ENCODE data around the gene IPCEF1. TPM values are rescaled to one million over a fixed set of nuclear protein-coding genes. Genes with fewer than 3 reads are reported as not detected.

IPCEF1 gene
- total RNA-seq, 4 donors from 2014 or later: 0.63 to 5.3 (median 1.9) TPM

DNA sequence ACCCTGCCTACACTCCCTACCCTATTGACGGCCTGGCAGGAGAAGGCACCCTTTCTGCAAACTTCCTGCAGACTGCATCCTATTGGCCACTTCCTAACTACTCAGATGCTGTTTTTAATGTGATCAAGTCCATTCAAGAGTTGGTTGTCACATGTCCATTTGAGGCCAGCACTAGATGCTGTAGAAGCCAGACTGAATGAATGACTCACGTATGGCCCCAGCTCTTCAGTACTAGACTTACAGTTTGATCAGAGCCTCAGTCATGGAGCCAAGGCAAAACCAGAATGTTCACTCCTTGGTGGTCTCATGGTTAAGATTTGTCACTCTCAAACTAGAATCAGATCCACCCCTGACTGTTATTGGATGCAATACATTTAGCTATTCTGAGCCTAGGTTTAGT lies 215.9 kb downstream of the IPCEF1 start:
- DNase-seq (ENCODE audit: low spot score in 2 of 2): no peak
- WGBS, 2 donors: 62 to 73% methylated on average over 2 of the region's 2 CpGs
- Histone ChIP-seq H3K9me3 (no peaks in the 10 kb centered on the region), H3K36me3 (no peaks in the 10 kb centered on the region), H3K27me3 (no peaks in the 10 kb centered on the region), H3K27ac (no peak overlapping the region), H3K4me1 (no peaks in the 10 kb centered on the region), H3K4me3 (no peak overlapping the region)
- TF ChIP-seq EP300 (IDR thresholded peaks at IDR 0.05) (no peak), POLR2A (IDR thresholded peaks at IDR 0.05) (no peak)
- TF ChIP-seq, protein P1, sequence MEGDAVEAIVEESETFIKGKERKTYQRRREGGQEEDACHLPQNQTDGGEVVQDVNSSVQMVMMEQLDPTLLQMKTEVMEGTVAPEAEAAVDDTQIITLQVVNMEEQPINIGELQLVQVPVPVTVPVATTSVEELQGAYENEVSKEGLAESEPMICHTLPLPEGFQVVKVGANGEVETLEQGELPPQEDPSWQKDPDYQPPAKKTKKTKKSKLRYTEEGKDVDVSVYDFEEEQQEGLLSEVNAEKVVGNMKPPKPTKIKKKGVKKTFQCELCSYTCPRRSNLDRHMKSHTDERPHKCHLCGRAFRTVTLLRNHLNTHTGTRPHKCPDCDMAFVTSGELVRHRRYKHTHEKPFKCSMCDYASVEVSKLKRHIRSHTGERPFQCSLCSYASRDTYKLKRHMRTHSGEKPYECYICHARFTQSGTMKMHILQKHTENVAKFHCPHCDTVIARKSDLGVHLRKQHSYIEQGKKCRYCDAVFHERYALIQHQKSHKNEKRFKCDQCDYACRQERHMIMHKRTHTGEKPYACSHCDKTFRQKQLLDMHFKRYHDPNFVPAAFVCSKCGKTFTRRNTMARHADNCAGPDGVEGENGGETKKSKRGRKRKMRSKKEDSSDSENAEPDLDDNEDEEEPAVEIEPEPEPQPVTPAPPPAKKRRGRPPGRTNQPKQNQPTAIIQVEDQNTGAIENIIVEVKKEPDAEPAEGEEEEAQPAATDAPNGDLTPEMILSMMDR (IDR thresholded peaks at IDR 0.05): no peak

DNA sequence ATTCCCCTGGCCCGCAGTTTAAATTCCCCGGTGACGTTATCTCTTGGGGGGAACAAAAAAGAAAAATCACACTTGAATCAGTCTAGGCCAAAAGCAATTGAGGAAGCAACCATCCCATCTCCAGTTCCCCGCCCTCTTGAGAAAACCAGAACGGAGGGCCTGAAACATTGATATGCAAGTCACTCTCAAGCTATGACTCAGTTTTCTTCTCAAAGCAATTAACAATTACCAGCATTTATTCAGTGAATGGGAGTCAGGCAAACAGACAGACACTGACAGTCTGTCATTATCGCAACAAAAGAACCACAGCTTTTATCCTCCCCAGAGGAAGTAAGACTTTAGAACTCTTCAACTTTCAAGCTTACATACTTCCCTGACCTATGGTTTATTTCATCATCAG lies 216.7 kb downstream of the IPCEF1 start:
- WGBS, 2 donors: 49 to 60% methylated on average over 6 of the region's 6 CpGs
- no peak overlapping the region for H3K27ac ChIP-seq
- H3K4me3 ChIP-seq: no peak overlapping the region
- H3K27me3 ChIP-seq: no peaks in the 10 kb centered on the region
- TF ChIP-seq, protein P1 (IDR thresholded peaks at IDR 0.05): no peak
- TF ChIP-seq EP300 (IDR thresholded peaks at IDR 0.05): no peak
- no peak for TF ChIP-seq POLR2A (IDR thresholded peaks at IDR 0.05)
- H3K9me3 ChIP-seq: no peaks in the 10 kb centered on the region
- H3K4me1 ChIP-seq: no peaks in the 10 kb centered on the region
- no peak for DNase-seq (ENCODE audit: low spot score in 2 of 2)
- no peaks in the 10 kb centered on the region for H3K36me3 ChIP-seq

DNA sequence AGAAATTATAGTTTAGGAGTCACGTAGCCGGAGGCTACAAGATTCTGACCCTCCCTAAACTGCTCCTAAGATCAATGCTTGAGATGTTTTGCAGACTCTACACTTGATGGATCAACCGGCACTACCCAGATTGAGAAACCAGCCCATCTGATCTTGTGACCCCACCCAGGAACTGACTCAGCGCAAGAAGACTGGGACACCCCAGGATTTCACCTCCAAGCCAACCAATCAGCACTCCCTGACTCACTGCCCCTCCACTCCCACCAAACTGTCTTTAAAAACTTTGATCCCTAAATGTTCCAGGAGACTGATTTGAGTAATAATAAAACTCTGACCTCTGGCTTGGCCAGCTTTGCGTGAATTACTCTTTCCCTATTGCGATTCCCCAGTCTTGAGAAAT lies 217.8 kb downstream of the IPCEF1 start:
- no peaks in the 10 kb centered on the region for H3K9me3 ChIP-seq
- TF ChIP-seq POLR2A (IDR thresholded peaks at IDR 0.05): no peak
- TF ChIP-seq, protein P1 (IDR thresholded peaks at IDR 0.05): no peak
- TF ChIP-seq EP300 (IDR thresholded peaks at IDR 0.05): no peak
- no peaks in the 10 kb centered on the region for H3K4me1 ChIP-seq
- WGBS, 2 donors: 90 to 95% methylated on average over 6 of the region's 6 CpGs
- H3K36me3 ChIP-seq: no peaks in the 10 kb centered on the region
- no peak for DNase-seq (ENCODE audit: low spot score in 2 of 2)
- H3K4me3 ChIP-seq: no peak overlapping the region
- H3K27me3 ChIP-seq: no peaks in the 10 kb centered on the region
- no peak overlapping the region for H3K27ac ChIP-seq

GRCh38 chr6:154134471-154135147 lies 222.0 kb downstream of the IPCEF1 start:
- no peak for DNase-seq (ENCODE audit: low spot score in 2 of 2)
- Histone ChIP-seq H3K9me3 (no peaks in the 10 kb centered on the region), H3K36me3 (no peaks in the 10 kb centered on the region), H3K4me3 (no peak overlapping the region), H3K4me1 (no peaks in the 10 kb centered on the region), H3K27ac (no peak overlapping the region), H3K27me3 (no peaks in the 10 kb centered on the region)
- 92 to 93% methylated on average over 8 of the region's 8 CpGs for WGBS, 2 donors
- TF ChIP-seq, protein P1 (IDR thresholded peaks at IDR 0.05): no peak
- no peak for TF ChIP-seq POLR2A (IDR thresholded peaks at IDR 0.05)
- no peak for TF ChIP-seq EP300 (IDR thresholded peaks at IDR 0.05)

DNA sequence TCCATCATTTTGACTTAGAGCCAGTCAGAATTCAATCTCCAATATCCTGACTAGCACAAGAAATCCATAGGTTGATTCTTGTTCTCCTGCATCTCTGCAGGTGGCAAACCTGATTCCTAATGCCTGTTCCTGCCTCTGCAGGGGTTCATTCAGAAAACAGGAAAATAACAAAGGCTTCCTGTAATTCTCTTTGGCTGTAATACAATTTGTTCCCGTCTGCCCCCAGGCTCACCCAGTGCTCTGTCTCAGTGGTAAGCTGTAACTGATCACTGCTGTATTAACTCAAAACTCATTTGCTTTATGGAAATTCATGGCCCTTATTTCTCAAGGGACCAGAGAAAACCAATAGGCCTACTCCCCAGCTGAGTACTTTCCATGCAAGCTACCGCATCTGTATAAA lies 228.9 kb downstream of the IPCEF1 start:
- Histone ChIP-seq H3K4me3 (no peak overlapping the region), H3K27me3 (no peaks in the 10 kb centered on the region), H3K4me1 (no peaks in the 10 kb centered on the region), H3K27ac (no peak overlapping the region), H3K36me3 (no peaks in the 10 kb centered on the region), H3K9me3 (no peaks in the 10 kb centered on the region)
- no peak for DNase-seq (ENCODE audit: low spot score in 2 of 2)
- TF ChIP-seq POLR2A (IDR thresholded peaks at IDR 0.05) (no peak), EP300 (IDR thresholded peaks at IDR 0.05) (no peak)
- TF ChIP-seq, protein P1 (IDR thresholded peaks at IDR 0.05): no peak
- WGBS, 2 donors: 27 to 51% methylated on average over 2 of the region's 2 CpGs

Measured in tibial nerve (tissue), 4 donors.